ENCODE measurements around the gene PGLYRP4. TPM values are rescaled to one million over a fixed set of nuclear protein-coding genes. Genes with fewer than 3 reads are reported as not detected.

Gene PGLYRP4
- total and polyA plus RNA-seq, 11 donors, result not detected

- intact Hi-C loops (cut with DNase I), result no loop called here
These were observed 35.4 kb downstream of the PGLYRP4 start for GRCh38 chr1:153313288-153313687.

DNA sequence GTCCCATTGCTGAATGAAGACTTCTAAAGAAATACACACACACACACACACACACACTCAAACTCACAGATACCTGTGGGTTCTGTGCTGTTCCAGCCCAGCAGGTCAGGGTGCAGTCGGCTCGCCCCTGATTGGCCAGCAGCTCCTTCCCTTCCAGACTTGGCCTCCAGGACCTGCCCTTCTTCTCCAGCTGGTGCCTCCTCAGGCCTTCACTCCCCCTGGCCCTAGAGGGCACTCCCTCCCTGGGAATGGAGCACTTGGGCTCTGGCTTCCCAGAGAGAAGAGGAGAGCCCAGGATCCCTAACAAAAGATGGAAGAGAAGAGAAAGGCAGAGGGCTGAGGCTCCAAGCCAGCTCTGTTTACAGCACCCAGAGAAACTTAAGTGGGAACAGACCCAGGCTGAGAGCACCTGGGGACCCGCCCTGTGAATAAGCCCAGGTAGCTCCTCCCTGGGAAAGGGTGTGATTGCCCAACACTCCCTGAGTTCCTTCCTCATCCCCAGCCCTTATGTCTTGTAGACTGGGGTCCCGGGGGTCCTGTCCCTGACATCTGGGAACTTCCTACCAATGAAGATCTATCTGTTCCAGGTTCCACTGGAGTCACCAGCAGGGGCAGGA, 36.0 kb downstream of the PGLYRP4 start, which contains the start of gene PGLYRP3:
PGLYRP3 (minus strand) TSS at position 383 of the 617 bp plus-strand sequence. CDS start 2,287 bp downstream, outside the sequence.
- no peak within 1 kb of the TSS for H3K27ac ChIP-seq
- 69 to 84% (median 72%) methylated on average over 4 of the region's 4 CpGs for WGBS, 4 donors
- TF ChIP-seq CTCF (IDR thresholded peaks at IDR 0.05) (no peak), POLR2A (IDR thresholded peaks at IDR 0.05) (no peak)
- H3K27me3 ChIP-seq, result peaks cover 0 to 2% (median 0%) of the 10 kb centered on the region in 9 donors
- H3K4me3 ChIP-seq, result no peak within 1 kb of the TSS
- intact Hi-C loops (cut with DNase I), result no loop called here
- H3K4me1 ChIP-seq, result no peaks in the 10 kb centered on the region
- H3K36me3 ChIP-seq, result no peaks in the 10 kb centered on the region
- peaks cover 0 to 11% (median 0%) of the 10 kb centered on the region in 12 donors for H3K9me3 ChIP-seq
- ATAC-seq (no peak), DNase-seq (no peak)

More at GRCh38 chr1:153313288-153313687, 35.4 kb downstream of the PGLYRP4 start:
- no peak overlapping the region for H3K4me3 ChIP-seq
- DNase-seq (no peak), ATAC-seq (no peak)
- no peaks in the 10 kb centered on the region for H3K4me1 ChIP-seq
- H3K9me3 ChIP-seq, result peaks cover 0 to 11% (median 0%) of the 10 kb centered on the region in 12 donors
- no peaks in the 10 kb centered on the region for H3K36me3 ChIP-seq
- WGBS, 4 donors, result 88 to 93% (median 91%) methylated on average over 2 of the region's 2 CpGs
- no peaks in the 10 kb centered on the region for H3K27me3 ChIP-seq
- no peak for TF ChIP-seq CTCF (IDR thresholded peaks at IDR 0.05)
- TF ChIP-seq POLR2A (IDR thresholded peaks at IDR 0.05), result no peak
- no peak overlapping the region for H3K27ac ChIP-seq

GRCh38 chr1:153310526-153310925, 38.1 kb downstream of the PGLYRP4 start:
- ATAC-seq, result no peak
- WGBS, 4 donors, result 59 to 68% (median 65%) methylated on average over 7 of the region's 7 CpGs

More at GRCh38 chr1:153310526-153310925, 38.1 kb downstream of the PGLYRP4 start:
- intact Hi-C loops (cut with DNase I), result no loop called here
- TF ChIP-seq CTCF (IDR thresholded peaks at IDR 0.05) (no peak), POLR2A (IDR thresholded peaks at IDR 0.05) (no peak)
- Histone ChIP-seq H3K9me3 (peaks cover 0 to 10% (median 0%) of the 10 kb centered on the region in 12 donors), H3K4me1 (no peaks in the 10 kb centered on the region), H3K4me3 (no peak overlapping the region), H3K36me3 (no peaks in the 10 kb centered on the region), H3K27me3 (peaks cover 0 to 14% (median 0%) of the 10 kb centered on the region in 9 donors), H3K27ac (no peak overlapping the region)
- DNase-seq, result no peak

All from heart left ventricle (tissue), 16 donors.